SU-DHL-6 (cell line): ENCODE data around the gene SERINC3.

Source experiments
- EZH2phosphoT487 ChIP-seq: fragments of 200-600 bp; sonication (generic), shearing (Covaris generic); conservative IDR thresholded peaks from 2 replicates; pipeline ENCODE4 v1.6.1; 2018; ENCODE audit warnings: mild to moderate bottlenecking, antibody characterized with exemption, low read length, moderate library complexity, mixed read lengths
- TF ChIP-seq, protein P1 (sequence below): fragments of 200-600 bp; sonication (generic); IDR thresholded peaks from one replicate; pipeline ENCODE4 v1.5.1; 2017; ENCODE audit warnings: antibody characterized with exemption, mild to moderate bottlenecking, low read length, moderate library complexity; ENCODE audit not compliant: insufficient read depth, poor library complexity, severe bottlenecking

DNA sequence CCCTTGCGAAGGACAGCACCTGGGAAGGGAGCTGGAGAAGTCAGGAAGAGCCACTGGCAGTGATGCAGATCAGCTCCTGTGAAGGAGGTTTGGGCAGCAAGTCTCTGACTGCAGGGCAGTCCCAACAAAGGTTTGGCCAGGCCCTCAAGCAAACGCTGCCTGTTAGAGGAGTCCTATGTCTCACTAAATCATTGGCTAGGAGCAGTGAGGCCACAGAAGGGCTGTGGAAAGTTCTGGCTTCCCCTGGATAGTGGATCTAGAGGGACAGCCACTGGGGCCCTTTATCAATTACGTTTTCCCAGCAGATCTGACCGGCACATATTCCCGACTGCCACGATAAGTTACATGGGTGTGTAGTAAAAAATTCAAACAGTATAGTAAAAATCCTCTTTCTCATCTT, 43.7 kb downstream of the SERINC3 start:
- TF ChIP-seq, protein P1, sequence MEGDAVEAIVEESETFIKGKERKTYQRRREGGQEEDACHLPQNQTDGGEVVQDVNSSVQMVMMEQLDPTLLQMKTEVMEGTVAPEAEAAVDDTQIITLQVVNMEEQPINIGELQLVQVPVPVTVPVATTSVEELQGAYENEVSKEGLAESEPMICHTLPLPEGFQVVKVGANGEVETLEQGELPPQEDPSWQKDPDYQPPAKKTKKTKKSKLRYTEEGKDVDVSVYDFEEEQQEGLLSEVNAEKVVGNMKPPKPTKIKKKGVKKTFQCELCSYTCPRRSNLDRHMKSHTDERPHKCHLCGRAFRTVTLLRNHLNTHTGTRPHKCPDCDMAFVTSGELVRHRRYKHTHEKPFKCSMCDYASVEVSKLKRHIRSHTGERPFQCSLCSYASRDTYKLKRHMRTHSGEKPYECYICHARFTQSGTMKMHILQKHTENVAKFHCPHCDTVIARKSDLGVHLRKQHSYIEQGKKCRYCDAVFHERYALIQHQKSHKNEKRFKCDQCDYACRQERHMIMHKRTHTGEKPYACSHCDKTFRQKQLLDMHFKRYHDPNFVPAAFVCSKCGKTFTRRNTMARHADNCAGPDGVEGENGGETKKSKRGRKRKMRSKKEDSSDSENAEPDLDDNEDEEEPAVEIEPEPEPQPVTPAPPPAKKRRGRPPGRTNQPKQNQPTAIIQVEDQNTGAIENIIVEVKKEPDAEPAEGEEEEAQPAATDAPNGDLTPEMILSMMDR: no peak
- no peak for TF ChIP-seq EZH2phosphoT487
